Left ventricle myocardium inferior (tissue), 1 donor: ENCODE measurements around the gene UBTD2. TPM values are rescaled to one million over a fixed set of nuclear protein-coding genes. Genes with fewer than 3 reads are reported as not detected.
"Not testable (repeated sequence)": the region's sequence is repeated elsewhere in the genome, so short reads cannot be mapped to it uniquely, and the experiment has no call there.

Experiments used
- DNase-seq: peaks from one replicate; pipeline ENCODE4 v3.0.0-alpha.2; 2020
- H3K27ac ChIP-seq: fragments of 200-600 bp; replicated peaks from 2 replicates; pipeline ENCODE4 v1.8.0; 2021
- H3K27me3 ChIP-seq: fragments of 200-600 bp; 2 replicates; pipeline ENCODE4 v1.8.0; 2021; ENCODE audit warnings: low read depth
- H3K36me3 ChIP-seq: fragments of 200-600 bp; 2 replicates; pipeline ENCODE4 v1.8.0; 2021
- H3K4me1 ChIP-seq: fragments of 200-600 bp; 2 replicates; pipeline ENCODE4 v1.8.0; 2021
- H3K4me3 ChIP-seq: fragments of 200-600 bp; 2 replicates; pipeline ENCODE4 v1.8.0; 2021; ENCODE audit warnings: mild to moderate bottlenecking, moderate library complexity
- H3K9me3 ChIP-seq: fragments of 200-600 bp; replicated peaks from 2 replicates; pipeline ENCODE4 v1.8.0; 2021
- intact Hi-C: fragments of 100-400 bp; cut with micrococcal nuclease; formaldehyde crosslinking; loops from one replicate; pipeline ENCODE4 v1.11.0; 2022
- total RNA-seq: library from RNA; stranded (reverse); fragmentation: NEBNext Ultra II Directional; extraction: Animal tissue kit (Norgen Biotek cat#: 25700); gene quantifications from one replicate; pipeline ENCODE4 v1.2.1, GENCODE V29; 2021
- TF ChIP-seq, protein P1 (sequence below): fragments of 200-600 bp; IDR thresholded peaks from 2 replicates; pipeline ENCODE4 v1.8.0; 2021; ENCODE audit warnings: antibody characterized with exemption, mild to moderate bottlenecking, borderline replicate concordance
- donor health status: DM: no; HTN: yes; CAD: no; lungs with severe emphysema.

Gene UBTD2
- total RNA-seq, 1 donor from 2014 or later = 7.6 TPM

DNA sequence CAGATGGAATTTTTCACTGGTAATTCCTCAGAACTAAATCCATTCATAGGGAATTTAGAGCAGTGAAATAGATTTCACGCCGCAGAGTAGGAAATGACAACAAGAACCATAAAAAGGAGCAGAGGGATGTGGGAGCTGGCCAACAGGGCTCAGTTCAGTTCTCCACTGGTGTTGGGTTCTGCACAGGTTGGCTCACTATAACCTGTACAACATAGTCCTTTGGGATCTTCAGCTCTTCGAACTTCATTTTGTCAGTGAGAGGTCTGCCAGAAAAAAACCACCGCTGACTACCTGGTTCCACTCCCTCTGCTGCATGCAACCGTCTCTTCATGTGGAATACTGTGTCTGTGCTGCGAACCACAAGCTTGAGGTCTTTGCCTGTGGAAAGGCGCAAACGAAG lies 71.9 kb downstream of the UBTD2 start:
- H3K4me3 ChIP-seq = no peak overlapping the region
- TF ChIP-seq, protein P1, sequence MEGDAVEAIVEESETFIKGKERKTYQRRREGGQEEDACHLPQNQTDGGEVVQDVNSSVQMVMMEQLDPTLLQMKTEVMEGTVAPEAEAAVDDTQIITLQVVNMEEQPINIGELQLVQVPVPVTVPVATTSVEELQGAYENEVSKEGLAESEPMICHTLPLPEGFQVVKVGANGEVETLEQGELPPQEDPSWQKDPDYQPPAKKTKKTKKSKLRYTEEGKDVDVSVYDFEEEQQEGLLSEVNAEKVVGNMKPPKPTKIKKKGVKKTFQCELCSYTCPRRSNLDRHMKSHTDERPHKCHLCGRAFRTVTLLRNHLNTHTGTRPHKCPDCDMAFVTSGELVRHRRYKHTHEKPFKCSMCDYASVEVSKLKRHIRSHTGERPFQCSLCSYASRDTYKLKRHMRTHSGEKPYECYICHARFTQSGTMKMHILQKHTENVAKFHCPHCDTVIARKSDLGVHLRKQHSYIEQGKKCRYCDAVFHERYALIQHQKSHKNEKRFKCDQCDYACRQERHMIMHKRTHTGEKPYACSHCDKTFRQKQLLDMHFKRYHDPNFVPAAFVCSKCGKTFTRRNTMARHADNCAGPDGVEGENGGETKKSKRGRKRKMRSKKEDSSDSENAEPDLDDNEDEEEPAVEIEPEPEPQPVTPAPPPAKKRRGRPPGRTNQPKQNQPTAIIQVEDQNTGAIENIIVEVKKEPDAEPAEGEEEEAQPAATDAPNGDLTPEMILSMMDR = no peak

DNA sequence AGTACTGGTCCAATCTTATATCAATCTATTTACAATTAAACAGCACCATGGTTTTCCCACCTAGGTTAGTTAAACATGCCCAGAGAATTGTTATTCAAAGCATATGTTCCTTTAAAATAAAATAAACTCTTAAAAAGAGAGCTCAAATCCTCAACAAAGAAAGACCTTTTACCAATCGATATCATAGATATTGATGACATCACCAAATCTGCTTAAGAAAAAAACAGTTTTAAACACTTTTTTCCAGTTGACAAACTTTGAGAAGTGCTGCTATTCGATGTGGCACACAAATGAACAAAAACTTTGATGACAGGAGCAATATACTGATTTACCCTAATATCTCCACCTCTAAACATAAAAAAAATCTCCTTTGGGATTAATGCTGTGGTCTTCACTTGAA lies 73.8 kb downstream of the UBTD2 start:
- TF ChIP-seq, protein P1 = no peak
- Histone ChIP-seq H3K27ac (no peak overlapping the region), H3K4me1 (no peaks in the 10 kb centered on the region), H3K4me3 (no peak overlapping the region), H3K9me3 (no peaks in the 10 kb centered on the region), H3K27me3 (no peaks in the 10 kb centered on the region), H3K36me3 (peaks cover 28% of the 10 kb centered on the region)
- intact Hi-C loops = no loop called here
- no peak for DNase-seq

More for the DNA sequence above, 71.9 kb downstream of the UBTD2 start:
- DNase-seq = no peak
- Histone ChIP-seq H3K4me1 (no peaks in the 10 kb centered on the region), H3K27ac (no peak overlapping the region), H3K9me3 (no peaks in the 10 kb centered on the region), H3K27me3 (no peaks in the 10 kb centered on the region), H3K36me3 (peaks cover 29% of the 10 kb centered on the region)
- intact Hi-C loops = no loop called here

DNA sequence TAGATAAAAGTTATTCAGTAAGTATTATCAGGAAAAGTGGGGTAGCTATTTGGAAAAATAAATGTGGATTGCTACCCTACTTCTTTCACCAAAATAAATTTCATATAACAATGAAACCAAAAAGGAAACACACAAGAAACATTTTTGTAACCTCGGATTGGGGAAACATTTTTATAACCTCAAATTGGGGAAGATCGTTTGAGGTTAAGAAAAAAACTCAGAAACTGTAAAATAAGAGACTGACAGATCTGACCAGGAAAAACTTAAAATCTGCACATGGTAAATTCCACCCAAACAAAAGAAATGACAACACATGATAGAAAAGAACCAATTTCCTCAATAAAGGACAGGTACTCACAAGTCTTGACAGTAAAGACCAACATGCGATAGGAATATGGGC lies 76.1 kb downstream of the UBTD2 start:
- Histone ChIP-seq H3K27ac (no peak overlapping the region), H3K4me1 (no peaks in the 10 kb centered on the region), H3K27me3 (no peaks in the 10 kb centered on the region), H3K4me3 (no peak overlapping the region), H3K36me3 (peaks cover 22% of the 10 kb centered on the region), H3K9me3 (no peaks in the 10 kb centered on the region)
- intact Hi-C loops = no loop called here
- DNase-seq = no peak
- TF ChIP-seq, protein P1 = no peak

DNA sequence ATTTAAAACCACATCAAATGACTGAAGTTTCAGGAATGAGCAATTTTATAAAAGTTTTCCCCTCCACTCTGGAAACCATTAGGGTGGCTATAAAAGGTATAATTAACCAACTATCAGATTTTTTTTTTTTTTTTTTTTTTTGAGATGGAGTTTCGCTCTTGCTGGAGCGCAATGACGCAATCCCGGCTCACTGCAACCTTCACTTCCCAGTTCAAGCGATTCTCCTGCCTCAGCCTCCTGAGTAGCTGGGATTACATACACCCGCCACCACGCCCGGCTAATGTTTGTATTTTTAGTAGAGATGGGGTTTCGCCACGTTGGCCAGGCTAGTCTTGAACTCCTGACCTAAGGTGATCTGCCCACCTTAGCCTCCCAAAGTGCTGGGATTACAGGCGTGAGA lies 77.6 kb downstream of the UBTD2 start:
- H3K27ac ChIP-seq, DNase-seq, H3K36me3 ChIP-seq, H3K9me3 ChIP-seq, H3K27me3 ChIP-seq, H3K4me3 ChIP-seq, H3K4me1 ChIP-seq, intact Hi-C loops: not testable (repeated sequence)

DNA sequence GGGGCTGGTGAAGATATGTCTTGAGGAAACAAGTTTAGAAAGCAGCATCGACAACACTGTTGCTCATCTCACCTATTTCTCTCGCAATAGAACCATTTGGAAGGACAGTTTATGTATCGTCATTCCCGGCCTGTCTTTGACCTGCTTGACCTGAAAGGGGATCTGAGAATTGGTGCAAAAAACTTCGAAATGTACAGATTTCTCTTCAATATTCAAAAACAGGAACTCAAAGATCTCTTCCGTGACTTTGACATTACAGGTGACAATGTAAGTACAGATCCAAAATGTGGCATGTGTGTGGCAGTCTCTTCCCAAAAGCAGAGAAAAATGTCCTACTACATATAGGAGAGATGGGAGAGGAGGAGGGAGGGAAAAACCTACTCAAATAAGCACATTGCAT lies 83.1 kb downstream of the UBTD2 start:
- H3K9me3 ChIP-seq = no peaks in the 10 kb centered on the region
- H3K36me3 ChIP-seq = no peaks in the 10 kb centered on the region
- H3K4me3 ChIP-seq = no peak overlapping the region
- intact Hi-C loops = no loop called here
- TF ChIP-seq, protein P1 = no peak
- H3K27me3 ChIP-seq = no peaks in the 10 kb centered on the region
- no peak for DNase-seq
- H3K27ac ChIP-seq = no peak overlapping the region
- H3K4me1 ChIP-seq = no peaks in the 10 kb centered on the region

DNA sequence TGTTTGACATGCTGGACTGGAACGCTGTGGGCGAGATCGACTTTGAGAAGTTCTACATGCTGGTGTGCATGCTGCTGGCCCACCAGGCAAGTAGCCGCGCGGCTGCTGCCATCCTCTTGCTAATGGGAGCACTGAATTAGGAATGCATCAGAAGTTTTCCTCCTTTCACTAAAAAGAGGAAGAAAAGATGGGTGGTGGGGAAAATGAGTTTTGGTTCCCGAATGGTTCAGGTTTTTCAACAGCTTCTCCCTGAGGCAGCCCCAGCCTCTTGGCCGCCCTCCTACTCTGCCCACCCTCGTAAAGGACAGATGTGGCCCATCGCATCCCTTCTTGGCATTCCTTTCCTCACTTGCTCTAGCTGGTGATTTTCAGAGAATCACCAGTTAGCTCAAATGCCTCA lies 84.1 kb downstream of the UBTD2 start:
- no peaks in the 10 kb centered on the region for H3K4me1 ChIP-seq
- no peaks in the 10 kb centered on the region for H3K27me3 ChIP-seq
- no peaks in the 10 kb centered on the region for H3K36me3 ChIP-seq
- no peak overlapping the region for H3K27ac ChIP-seq
- no peaks in the 10 kb centered on the region for H3K9me3 ChIP-seq
- TF ChIP-seq, protein P1 = no peak
- no peak overlapping the region for H3K4me3 ChIP-seq
- DNase-seq = no peak
- intact Hi-C loops = loop anchor here (10.0 kb wide), 1 partner anchor 285 kb away; no protein-coding TSS in a partner anchor

DNA sequence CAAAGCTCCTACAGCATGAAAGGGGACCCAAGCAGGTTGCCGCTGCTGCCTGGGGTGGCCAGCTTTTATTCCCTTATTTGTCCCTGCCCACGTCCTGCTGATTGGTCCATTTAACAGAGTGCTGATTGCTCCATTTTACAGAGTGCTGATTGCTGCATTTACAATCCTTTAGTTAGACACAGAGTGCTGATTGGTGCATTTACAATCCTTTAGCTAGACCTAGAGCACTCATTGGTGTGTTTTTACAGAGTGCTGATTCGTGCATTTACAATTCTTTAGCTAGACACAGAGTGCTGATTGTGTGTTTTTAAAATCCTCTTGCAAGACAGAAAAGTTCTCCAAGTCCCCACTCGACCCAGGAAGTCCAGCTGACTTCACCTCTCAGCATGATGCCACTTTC lies 85.8 kb downstream of the UBTD2 start:
- not testable (repeated sequence) for H3K27me3 ChIP-seq, DNase-seq, H3K4me1 ChIP-seq, H3K4me3 ChIP-seq, H3K9me3 ChIP-seq, H3K36me3 ChIP-seq, H3K27ac ChIP-seq
- intact Hi-C loops = loop anchor here (10.0 kb wide), 1 partner anchor 283 kb away; no protein-coding TSS in a partner anchor
